Neuronal stem cell (in vitro differentiated cells): ENCODE results near the gene PSME3IP1.

Experiments
- DNase-seq: peaks from one replicate; pipeline ENCODE4 v3.0.0-alpha.2; 2013; ENCODE audit warnings: low spot score
- H2AFZ ChIP-seq: one replicate; pipeline ENCODE4 v1.6.1; 2013; ENCODE audit warnings: mild to moderate bottlenecking, low read length, inconsistent platforms
- H2AK5ac ChIP-seq: 2 replicates; pipeline ENCODE4 v1.6.1; 2013; ENCODE audit warnings: low read depth, mild to moderate bottlenecking, inconsistent platforms, low read length, moderate library complexity, mixed read lengths
- H2BK120ac ChIP-seq: 2 replicates; pipeline ENCODE4 v1.6.1; 2013; ENCODE audit warnings: low read depth, mild to moderate bottlenecking, inconsistent platforms, low read length, moderate library complexity, mixed read lengths
- H2BK12ac ChIP-seq: one replicate; pipeline ENCODE4 v1.6.1; 2013; ENCODE audit warnings: low read length, inconsistent platforms
- H2BK15ac ChIP-seq: 2 replicates; pipeline ENCODE4 v1.6.1; 2013; ENCODE audit warnings: mild to moderate bottlenecking, low read length, inconsistent platforms, mixed read lengths
- H2BK5ac ChIP-seq: one replicate; pipeline ENCODE4 v1.6.1; 2013; ENCODE audit warnings: inconsistent platforms, mild to moderate bottlenecking, low read length, moderate library complexity
- H3K14ac ChIP-seq: one replicate; pipeline ENCODE4 v1.6.1; 2013; ENCODE audit warnings: low read length, inconsistent platforms
- H3K18ac ChIP-seq: 2 replicates; pipeline ENCODE4 v1.6.1; 2013; ENCODE audit warnings: low read length, inconsistent platforms
- H3K23ac ChIP-seq: 2 replicates; pipeline ENCODE4 v1.6.1; 2013; ENCODE audit warnings: low read depth, mild to moderate bottlenecking, mixed read lengths, low read length, inconsistent platforms; ENCODE audit not compliant: poor library complexity
- H3K27ac ChIP-seq: replicated peaks from 3 replicates; pipeline ENCODE4 v1.5.1; 2013; ENCODE audit warnings: low read length, inconsistent platforms
- H3K27me3 ChIP-seq, 3 experiments: 2 replicates each; pipeline ENCODE4 v1.6.1; 2013; ENCODE audit warnings: low read length in 3 of 3, mild to moderate bottlenecking in 2 of 3, inconsistent platforms in 1 of 3, low read depth in 1 of 3, mixed read lengths in 1 of 3, moderate library complexity in 1 of 3; ENCODE audit not compliant: control insufficient read depth in 3 of 3, insufficient read depth in 3 of 3
- H3K36me3 ChIP-seq, 2 donors: replicated peaks in 1 of 2; 2 replicates each; pipeline ENCODE4 v1.6.1; 2013; ENCODE audit warnings: low read length in 2 of 2; ENCODE audit not compliant: control insufficient read depth in 2 of 2, insufficient read depth in 2 of 2
- H3K4ac ChIP-seq: 2 replicates; pipeline ENCODE4 v1.6.1; 2013; ENCODE audit warnings: inconsistent platforms, mild to moderate bottlenecking, low read length, moderate library complexity
- H3K4me1 ChIP-seq, 2 donors: 1 replicate in 1 of 2; 2 replicates in 1 of 2; pipeline ENCODE4 v1.6.1; 2013; ENCODE audit warnings: low read length in 2 of 2, low read depth in 1 of 2; ENCODE audit not compliant: control insufficient read depth in 2 of 2, insufficient read depth in 1 of 2
- H3K4me2 ChIP-seq: one replicate; pipeline ENCODE4 v1.6.1; 2013; ENCODE audit warnings: mild to moderate bottlenecking, low read length, inconsistent platforms; ENCODE audit not compliant: insufficient read depth, poor library complexity, severe bottlenecking
- H3K4me3 ChIP-seq, 2 donors: 2 replicates each; pipeline ENCODE4 v1.5.1; 2013; ENCODE audit warnings: low read length in 2 of 2, mild to moderate bottlenecking in 2 of 2, inconsistent platforms in 1 of 2, moderate library complexity in 1 of 2
- H3K79me1 ChIP-seq: one replicate; pipeline ENCODE4 v1.6.1; 2013; ENCODE audit warnings: low read depth, mild to moderate bottlenecking, inconsistent platforms, low read length, moderate library complexity
- H3K9ac ChIP-seq: one replicate; pipeline ENCODE4 v1.6.1; 2013; ENCODE audit warnings: mild to moderate bottlenecking, low read depth, low read length, inconsistent platforms; ENCODE audit not compliant: poor library complexity
- H3K9me3 ChIP-seq, 2 donors: replicated peaks in 1 of 2; 2 replicates each; pipeline versions ENCODE3 to v1.6.1; 2013; ENCODE audit warnings: low read length in 2 of 2, mild to moderate bottlenecking in 2 of 2, inconsistent platforms in 1 of 2, low read depth in 1 of 2, mixed read lengths in 1 of 2, moderate library complexity in 1 of 2; ENCODE audit not compliant: control insufficient read depth in 2 of 2, insufficient read depth in 1 of 2
- H4K8ac ChIP-seq: one replicate; pipeline ENCODE4 v1.6.1; 2013; ENCODE audit warnings: low read depth, mild to moderate bottlenecking, inconsistent platforms, low read length, moderate library complexity
- H4K91ac ChIP-seq: one replicate; pipeline ENCODE4 v1.6.1; 2013; ENCODE audit warnings: low read length, low read depth, mild to moderate bottlenecking, inconsistent platforms; ENCODE audit not compliant: poor library complexity
- WGBS, 2 donors: extraction: QIAGEN DNeasy Blood & Tissue Kit; methylation state at CpG; one replicate each; pipeline ENCODE4 v1.1.7; 2013; ENCODE audit warnings: missing lambda C conversion rate in 2 of 2, mixed read lengths in 1 of 2; ENCODE audit not compliant: insufficient read length in 2 of 2, insufficient replicate concordance in 1 of 2; ENCODE audit errors: extremely low coverage in 2 of 2; 5-methylcytosine and 5-hydroxymethylcytosine counted together

PSME3IP1 gene

DNA sequence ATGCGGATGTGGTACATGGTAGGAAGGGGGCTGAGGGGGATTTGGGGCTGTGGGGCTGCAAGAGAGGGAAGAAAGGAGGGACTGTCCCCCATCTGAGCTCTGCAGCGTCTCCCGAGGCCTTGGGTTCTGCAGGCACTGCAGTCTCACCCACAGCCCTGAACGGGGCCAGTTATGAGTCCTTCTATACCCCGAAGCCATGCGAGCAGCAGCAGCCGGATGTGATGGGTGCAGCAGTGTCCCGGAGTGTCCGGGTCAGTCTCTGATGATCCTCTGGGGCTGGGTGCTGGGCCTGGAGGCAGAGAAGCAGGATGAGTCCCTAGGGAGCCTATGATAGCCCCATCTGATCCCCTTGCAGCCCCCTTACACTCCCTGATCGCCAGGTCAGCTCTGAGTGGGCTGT, 52.0 kb downstream of the PSME3IP1 start:
- Histone ChIP-seq H4K91ac (no peak overlapping the region), H3K4me2 (no peak overlapping the region), H3K23ac (no peak overlapping the region), H2AK5ac (peak overlapping the region; percentile 66), H2AFZ (no peak overlapping the region), H3K9me3 (no peaks in the 10 kb centered on the region), H3K4me1 (peaks cover 24 to 28% of the 10 kb centered on the region in 2 donors), H3K14ac (no peak overlapping the region), H3K4ac (no peak overlapping the region), H3K36me3 (peaks cover 5 to 38% of the 10 kb centered on the region in 2 donors), H2BK120ac (no peak overlapping the region), H2BK5ac (no peak overlapping the region), H3K4me3 (no peak overlapping the region), H2BK12ac (peak overlapping the region; percentile 32), H3K27ac (no peak overlapping the region), H3K9ac (no peak overlapping the region), H3K27me3 (no peaks in the 10 kb centered on the region), H2BK15ac (peak overlapping the region; percentile 76), H3K18ac (peak overlapping the region; percentile 72), H4K8ac (no peak overlapping the region), H3K79me1 (peaks cover 2% of the 10 kb centered on the region)
- no peak for DNase-seq
- WGBS, 2 donors = no CpG with 5 or more reads among the region's 10 CpGs

DNA sequence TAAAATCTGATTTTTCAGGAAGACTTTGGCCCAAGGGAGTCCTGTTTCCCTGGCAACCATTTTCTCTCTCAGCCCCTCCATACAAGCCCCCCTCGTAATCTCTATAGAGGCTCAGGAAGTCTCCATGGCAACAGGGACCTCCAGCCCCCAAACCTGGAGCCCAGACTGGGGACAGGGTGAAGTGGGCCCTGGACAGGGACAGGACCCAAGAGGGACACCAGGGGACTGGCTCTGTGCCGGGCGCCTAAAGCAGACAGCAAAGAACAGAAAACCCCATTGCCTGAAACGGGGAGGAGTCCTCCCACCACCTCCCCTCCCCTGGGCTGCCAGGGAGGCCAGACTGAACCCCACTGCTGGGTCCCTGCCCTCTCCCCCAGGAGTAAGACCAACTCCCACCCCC, 52.8 kb downstream of the PSME3IP1 start:
- no peak overlapping the region for H2AFZ ChIP-seq
- H3K4me3 ChIP-seq = no peak overlapping the region
- H3K18ac ChIP-seq = peak overlapping the region; percentile 93
- no peak overlapping the region for H3K4me2 ChIP-seq
- H3K9ac ChIP-seq = no peak overlapping the region
- peaks cover 24 to 28% of the 10 kb centered on the region in 2 donors for H3K4me1 ChIP-seq
- peak overlapping the region; percentile 26 for H4K91ac ChIP-seq
- H3K23ac ChIP-seq = peak overlapping the region; percentile 39
- peak overlapping the region; percentile 73 for H2BK15ac ChIP-seq
- no CpG with 5 or more reads among the region's 4 CpGs for WGBS, 2 donors
- H3K36me3 ChIP-seq = peaks cover 5 to 38% of the 10 kb centered on the region in 2 donors
- H3K9me3 ChIP-seq = no peaks in the 10 kb centered on the region
- H3K79me1 ChIP-seq = peaks cover 2% of the 10 kb centered on the region
- H3K14ac ChIP-seq = no peak overlapping the region
- H2AK5ac ChIP-seq = peak overlapping the region; percentile 97
- H2BK120ac ChIP-seq = peak overlapping the region; percentile 67
- H3K27ac ChIP-seq = no peak overlapping the region
- H2BK12ac ChIP-seq = peak overlapping the region; percentile 81
- no peak for DNase-seq
- H3K4ac ChIP-seq = no peak overlapping the region
- no peaks in the 10 kb centered on the region for H3K27me3 ChIP-seq
- H2BK5ac ChIP-seq = peak overlapping the region; percentile 69
- H4K8ac ChIP-seq = no peak overlapping the region

DNA sequence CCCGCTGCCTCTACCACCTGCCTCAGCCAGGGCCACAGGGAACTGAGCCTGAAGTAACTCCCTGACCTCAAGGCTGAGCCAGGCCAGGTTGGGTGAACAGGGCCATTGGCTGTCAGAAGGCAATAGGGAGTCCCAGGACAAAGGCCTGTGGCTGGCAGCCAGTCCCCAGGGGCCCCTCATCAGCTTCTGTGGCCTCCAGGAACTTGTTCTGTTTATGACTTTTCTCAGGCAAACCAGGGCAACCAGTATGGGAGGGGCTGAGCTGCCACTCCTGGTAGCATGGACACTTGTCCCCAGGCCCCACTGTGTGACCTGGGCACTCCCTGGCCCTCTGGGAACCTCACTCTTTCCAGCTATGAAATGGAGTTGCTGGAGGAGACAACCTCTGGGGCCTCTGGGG, 53.4 kb downstream of the PSME3IP1 start:
- Histone ChIP-seq H3K18ac (peak overlapping the region; percentile 87), H2AK5ac (peak overlapping the region; percentile 97), H3K27ac (no peak overlapping the region), H2BK5ac (peak overlapping the region; percentile 69), H4K91ac (no peak overlapping the region), H3K9me3 (no peaks in the 10 kb centered on the region), H3K4me2 (no peak overlapping the region), H3K9ac (peak overlapping the region; percentile 32), H3K14ac (no peak overlapping the region), H3K4me3 (no peak overlapping the region), H2BK12ac (no peak overlapping the region), H2AFZ (no peak overlapping the region), H2BK120ac (peak overlapping the region; percentile 67), H3K36me3 (peaks cover 4 to 39% of the 10 kb centered on the region in 2 donors), H3K4me1 (peaks cover 24 to 28% of the 10 kb centered on the region in 2 donors), H4K8ac (no peak overlapping the region), H3K4ac (peak overlapping the region; percentile 77), H3K27me3 (no peaks in the 10 kb centered on the region), H3K79me1 (peaks cover 2% of the 10 kb centered on the region), H3K23ac (peak overlapping the region; percentile 60), H2BK15ac (peak overlapping the region; percentile 64)
- DNase-seq = no peak
- no CpG with 5 or more reads among the region's 1 CpG for WGBS, 2 donors

DNA sequence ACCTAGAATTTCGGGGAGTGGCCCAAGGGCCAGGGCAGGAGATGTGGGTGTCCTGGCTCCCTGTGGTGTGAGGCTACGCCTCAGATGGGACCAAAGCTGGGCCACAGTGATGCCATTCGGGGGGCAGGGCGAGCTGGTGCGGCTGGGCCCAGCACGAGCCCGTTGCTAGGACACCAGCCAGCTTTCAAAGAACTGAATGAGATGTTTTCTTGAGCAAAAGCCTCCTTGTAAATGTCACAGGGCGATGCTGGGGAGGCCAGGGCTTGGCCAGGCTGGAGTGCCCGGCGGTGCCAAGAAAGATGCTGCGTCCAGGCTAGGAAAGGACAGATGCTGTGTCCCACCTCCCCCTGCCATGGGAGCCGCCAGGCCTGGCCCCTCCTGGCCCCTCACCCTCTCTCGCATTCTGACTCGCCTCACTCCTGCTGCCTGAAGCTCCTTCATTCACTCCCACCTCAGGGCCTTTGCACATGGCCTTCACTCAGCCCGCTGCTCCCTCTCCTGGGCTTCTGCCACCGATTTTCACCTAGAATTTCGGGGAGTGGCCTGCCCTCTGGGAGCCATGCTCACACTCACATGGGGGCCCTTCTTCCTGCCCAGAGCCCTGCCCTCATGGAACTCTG, 54.4 kb downstream of the PSME3IP1 start:
- H2AFZ ChIP-seq = no peak overlapping the region
- peak overlapping the region; percentile 47 for H3K14ac ChIP-seq
- peak overlapping the region; percentile 87 for H3K18ac ChIP-seq
- no peak overlapping the region for H3K9ac ChIP-seq
- peaks cover 24 to 28% of the 10 kb centered on the region in 2 donors for H3K4me1 ChIP-seq
- H3K79me1 ChIP-seq = peaks cover 2% of the 10 kb centered on the region
- H3K4me3 ChIP-seq = no peak overlapping the region
- no peak overlapping the region for H2BK120ac ChIP-seq
- peak overlapping the region; percentile 68 for H2BK15ac ChIP-seq
- H3K27ac ChIP-seq = peak overlapping the region; percentile 9
- H3K23ac ChIP-seq = peak overlapping the region; percentile 39
- H2BK12ac ChIP-seq = no peak overlapping the region
- WGBS, 2 donors = no CpG with 5 or more reads among the region's 17 CpGs
- H4K8ac ChIP-seq = no peak overlapping the region
- DNase-seq = no peak
- H3K36me3 ChIP-seq = peaks cover 0 to 41% of the 10 kb centered on the region in 2 donors
- no peak overlapping the region for H4K91ac ChIP-seq
- no peaks in the 10 kb centered on the region for H3K27me3 ChIP-seq
- peak overlapping the region; percentile 69 for H2BK5ac ChIP-seq
- H2AK5ac ChIP-seq = peak overlapping the region; percentile 96
- no peaks in the 10 kb centered on the region for H3K9me3 ChIP-seq
- no peak overlapping the region for H3K4me2 ChIP-seq
- peak overlapping the region; percentile 19 for H3K4ac ChIP-seq
